MCF 10A (cell line): ENCODE data around the gene VMP1. TPM values are rescaled to one million over a fixed set of nuclear protein-coding genes. Genes with fewer than 3 reads are reported as not detected.

ENCODE experiments used
- BruUV-seq: library from RNA; stranded (reverse); fragments of 400-500 nt; replicated peaks from 2 replicates; lab custom pipeline; 2021; lab: Mats Ljungman, UMichigan
- CTCF ChIA-PET: fragments of 300-600 bp; sonication (Branson Sonifier 250); formaldehyde crosslinking; extraction: SDS; loops from one replicate; lab custom pipeline; 2021; ENCODE audit warnings: antibody characterized with exemption, inconsistent platforms; lab: Yijun Ruan, JAX
- POLR2A ChIA-PET: fragments of 300-600, 350-650 bp; sonication (Branson Sonifier 250); formaldehyde crosslinking; extraction: SDS; loops from one replicate; lab custom pipeline; 2020; ENCODE audit warnings: antibody characterized with exemption, inconsistent platforms; lab: Yijun Ruan, JAX
- DNase-seq: peaks from one replicate; pipeline ENCODE4 v3.0.0-alpha.2; 2018; ENCODE audit not compliant: unreplicated experiment
- H3K27ac Mint-ChIP-seq: one replicate; pipeline ENCODE4 v1.8.0; 2022; ENCODE audit warnings: mild to moderate bottlenecking, low read depth, mixed read lengths; ENCODE audit not compliant: unreplicated experiment
- H3K27me3 Mint-ChIP-seq: one replicate; pipeline ENCODE4 v1.8.0; 2022; ENCODE audit warnings: mixed read lengths; ENCODE audit not compliant: insufficient read depth, unreplicated experiment
- H3K36me3 Mint-ChIP-seq: one replicate; pipeline ENCODE4 v1.8.0; 2022; ENCODE audit warnings: mild to moderate bottlenecking, moderate library complexity, mixed read lengths; ENCODE audit not compliant: insufficient read depth, unreplicated experiment
- H3K4me1 Mint-ChIP-seq: one replicate; pipeline ENCODE4 v1.8.0; 2022; ENCODE audit warnings: mixed read lengths; ENCODE audit not compliant: insufficient read depth, unreplicated experiment
- H3K4me3 Mint-ChIP-seq: one replicate; pipeline ENCODE4 v1.8.0; 2022; ENCODE audit warnings: mild to moderate bottlenecking, moderate library complexity, mixed read lengths; ENCODE audit not compliant: unreplicated experiment
- H3K9me3 Mint-ChIP-seq: one replicate; pipeline ENCODE4 v1.8.0; 2022; ENCODE audit warnings: mixed read lengths; ENCODE audit not compliant: unreplicated experiment
- CTCF ChIP-seq: fragments of 200-600 bp; IDR thresholded peaks from one replicate; pipeline ENCODE4 v1.8.0; 2022; ENCODE audit warnings: antibody characterized with exemption, mild to moderate bottlenecking; ENCODE audit not compliant: unreplicated experiment
- intact Hi-C: fragments of 100-400 bp; cut with micrococcal nuclease; formaldehyde crosslinking; loops from 2 replicates; pipeline ENCODE4 v1.14.1; 2022
- total RNA-seq: library from RNA; stranded (reverse); gene quantifications from 2 replicates; pipeline ENCODE4 v1.2.3, GENCODE V29; 2022

Gene VMP1
- total RNA-seq, 1 experiment from 2014 or later, result 228 TPM

GRCh38 chr17:59762824-59763374 lies 55.4 kb downstream of the VMP1 start:
- H3K27me3 Mint-ChIP-seq, result no peaks in the 10 kb centered on the region
- intact Hi-C loops, result no loop called here
- no peak for DNase-seq
- CTCF ChIA-PET, result interaction anchor here (0.7 to 2.3 kb wide), 3 partner anchors 10 to 16 kb away, joined by 3 to 11 read pairs (median 3); no protein-coding TSS in a partner anchor
- H3K4me3 Mint-ChIP-seq, result no peak overlapping the region
- peaks cover 38% of the 10 kb centered on the region for H3K36me3 Mint-ChIP-seq
- POLR2A ChIA-PET, result interaction anchor here (0.6 to 9.4 kb wide), 10 partner anchors 9 to 318 kb away, joined by 3 to 150 read pairs (median 4); partner anchors contain the start of genes RPS6KB1 and TUBD1
- BruUV-seq, result no TSS peak
- TF ChIP-seq CTCF, result no peak
- peak overlapping the region; percentile 54 for H3K27ac Mint-ChIP-seq
- no peaks in the 10 kb centered on the region for H3K9me3 Mint-ChIP-seq
- H3K4me1 Mint-ChIP-seq, result peaks cover 13% of the 10 kb centered on the region

GRCh38 chr17:59763861-59764260 lies 56.4 kb downstream of the VMP1 start:
- H3K4me3 Mint-ChIP-seq, result no peak overlapping the region
- H3K27ac Mint-ChIP-seq, result peak overlapping the region; percentile 42
- CTCF ChIA-PET, result interaction anchor here (0.6 to 2.3 kb wide), 3 partner anchors 10 to 98 kb away, joined by 3 to 11 read pairs (median 5); no protein-coding TSS in a partner anchor
- no peak for TF ChIP-seq CTCF
- DNase-seq, result no peak
- intact Hi-C loops, result no loop called here
- H3K9me3 Mint-ChIP-seq, result no peaks in the 10 kb centered on the region
- no peaks in the 10 kb centered on the region for H3K27me3 Mint-ChIP-seq
- BruUV-seq, result no TSS peak
- POLR2A ChIA-PET, result interaction anchor here (0.7 to 9.4 kb wide), 11 partner anchors 9 to 130 kb away, joined by 3 to 150 read pairs (median 5); partner anchors contain the start of gene VMP1
- peaks cover 38% of the 10 kb centered on the region for H3K36me3 Mint-ChIP-seq
- H3K4me1 Mint-ChIP-seq, result peaks cover 11% of the 10 kb centered on the region

GRCh38 chr17:59764292-59764741 lies 56.9 kb downstream of the VMP1 start:
- DNase-seq, result no peak
- intact Hi-C loops, result no loop called here
- H3K4me3 Mint-ChIP-seq, result no peak overlapping the region
- BruUV-seq, result no TSS peak
- no peaks in the 10 kb centered on the region for H3K27me3 Mint-ChIP-seq
- peaks cover 38% of the 10 kb centered on the region for H3K36me3 Mint-ChIP-seq
- CTCF ChIA-PET, result interaction anchor here (0.6 to 2.3 kb wide), 4 partner anchors 10 to 98 kb away, joined by 3 to 11 read pairs (median 4); no protein-coding TSS in a partner anchor
- H3K4me1 Mint-ChIP-seq, result peaks cover 11% of the 10 kb centered on the region
- POLR2A ChIA-PET, result interaction anchor here (0.7 to 9.4 kb wide), 12 partner anchors 10 to 145 kb away, joined by 3 to 150 read pairs (median 4); partner anchors contain the start of genes CLTC and VMP1
- no peak for TF ChIP-seq CTCF
- H3K27ac Mint-ChIP-seq, result peak overlapping the region; percentile 42
- no peaks in the 10 kb centered on the region for H3K9me3 Mint-ChIP-seq

GRCh38 chr17:59765038-59765437 lies 57.6 kb downstream of the VMP1 start:
- peaks cover 11% of the 10 kb centered on the region for H3K4me1 Mint-ChIP-seq
- no peak for DNase-seq
- no peak overlapping the region for H3K27ac Mint-ChIP-seq
- no peaks in the 10 kb centered on the region for H3K27me3 Mint-ChIP-seq
- no TSS peak for BruUV-seq
- no peaks in the 10 kb centered on the region for H3K9me3 Mint-ChIP-seq
- POLR2A ChIA-PET, result interaction anchor here (0.7 to 9.4 kb wide), 9 partner anchors 10 to 146 kb away, joined by 3 to 150 read pairs (median 6); partner anchors contain the start of genes CLTC, TUBD1 and VMP1
- TF ChIP-seq CTCF, result no peak
- CTCF ChIA-PET, result interaction anchor here (0.6 to 1.3 kb wide), 3 partner anchors 11 to 294 kb away, joined by 3 to 5 read pairs (median 4); no protein-coding TSS in a partner anchor
- peaks cover 31% of the 10 kb centered on the region for H3K36me3 Mint-ChIP-seq
- H3K4me3 Mint-ChIP-seq, result no peak overlapping the region
- intact Hi-C loops, result no loop called here
